ENCODE data around the gene EDRF1. TPM values are rescaled to one million over a fixed set of nuclear protein-coding genes. Genes with fewer than 3 reads are reported as not detected.

The EDRF1 gene
- total and polyA plus RNA-seq, 2 of the 13 experiments (the other 11 are each of a cell fraction or from before 2014, with no cell fraction given), result 16.9 to 26.7 TPM

- TF ChIP-seq, protein P1, sequence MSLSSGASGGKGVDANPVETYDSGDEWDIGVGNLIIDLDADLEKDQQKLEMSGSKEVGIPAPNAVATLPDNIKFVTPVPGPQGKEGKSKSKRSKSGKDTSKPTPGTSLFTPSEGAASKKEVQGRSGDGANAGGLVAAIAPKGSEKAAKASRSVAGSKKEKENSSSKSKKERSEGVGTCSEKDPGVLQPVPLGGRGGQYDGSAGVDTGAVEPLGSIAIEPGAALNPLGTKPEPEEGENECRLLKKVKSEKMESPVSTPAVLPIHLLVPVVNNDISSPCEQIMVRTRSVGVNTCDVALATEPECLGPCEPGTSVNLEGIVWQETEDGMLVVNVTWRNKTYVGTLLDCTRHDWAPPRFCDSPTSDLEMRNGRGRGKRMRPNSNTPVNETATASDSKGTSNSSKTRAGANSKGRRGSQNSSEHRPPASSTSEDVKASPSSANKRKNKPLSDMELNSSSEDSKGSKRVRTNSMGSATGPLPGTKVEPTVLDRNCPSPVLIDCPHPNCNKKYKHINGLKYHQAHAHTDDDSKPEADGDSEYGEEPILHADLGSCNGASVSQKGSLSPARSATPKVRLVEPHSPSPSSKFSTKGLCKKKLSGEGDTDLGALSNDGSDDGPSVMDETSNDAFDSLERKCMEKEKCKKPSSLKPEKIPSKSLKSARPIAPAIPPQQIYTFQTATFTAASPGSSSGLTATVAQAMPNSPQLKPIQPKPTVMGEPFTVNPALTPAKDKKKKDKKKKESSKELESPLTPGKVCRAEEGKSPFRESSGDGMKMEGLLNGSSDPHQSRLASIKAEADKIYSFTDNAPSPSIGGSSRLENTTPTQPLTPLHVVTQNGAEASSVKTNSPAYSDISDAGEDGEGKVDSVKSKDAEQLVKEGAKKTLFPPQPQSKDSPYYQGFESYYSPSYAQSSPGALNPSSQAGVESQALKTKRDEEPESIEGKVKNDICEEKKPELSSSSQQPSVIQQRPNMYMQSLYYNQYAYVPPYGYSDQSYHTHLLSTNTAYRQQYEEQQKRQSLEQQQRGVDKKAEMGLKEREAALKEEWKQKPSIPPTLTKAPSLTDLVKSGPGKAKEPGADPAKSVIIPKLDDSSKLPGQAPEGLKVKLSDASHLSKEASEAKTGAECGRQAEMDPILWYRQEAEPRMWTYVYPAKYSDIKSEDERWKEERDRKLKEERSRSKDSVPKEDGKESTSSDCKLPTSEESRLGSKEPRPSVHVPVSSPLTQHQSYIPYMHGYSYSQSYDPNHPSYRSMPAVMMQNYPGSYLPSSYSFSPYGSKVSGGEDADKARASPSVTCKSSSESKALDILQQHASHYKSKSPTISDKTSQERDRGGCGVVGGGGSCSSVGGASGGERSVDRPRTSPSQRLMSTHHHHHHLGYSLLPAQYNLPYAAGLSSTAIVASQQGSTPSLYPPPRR (CRISPR knock-in tag; IDR thresholded peaks at IDR 0.05; ENCODE audit: borderline replicate concordance), result no peak
- no peak for TF ChIP-seq FOSL1 (CRISPR knock-in tag; IDR thresholded peaks at IDR 0.05; ENCODE audit: borderline replicate concordance)
Measured at GRCh38 chr10:125722811-125723210, 3.3 kb downstream of the EDRF1 start (continued).

DNA sequence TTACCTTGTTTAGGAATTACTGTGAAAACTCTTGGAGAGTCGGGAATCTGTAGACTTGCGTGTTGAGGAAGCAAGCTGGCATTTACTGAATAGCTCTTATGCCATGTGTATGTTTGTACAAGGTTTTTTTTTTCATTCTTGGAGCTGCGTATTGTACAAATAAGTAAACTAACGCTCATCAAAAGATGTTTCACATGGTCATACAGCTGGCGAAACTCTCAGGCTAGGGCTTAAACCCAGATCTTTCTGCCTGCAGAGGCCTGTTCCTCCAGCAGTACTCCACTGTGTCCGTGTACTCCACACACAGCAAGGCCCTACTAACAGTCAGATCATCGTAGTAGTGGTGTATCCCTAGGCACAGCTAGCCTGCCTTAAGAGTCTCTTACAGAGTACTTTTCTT is 7.4 kb downstream of the EDRF1 start:
- in situ Hi-C loops (cut with HindIII; ENCODE audit: extremely low pct_ligation_motif_present, low pct_unique_long_range_greater_than_20kb) (no loop called here), intact Hi-C loops (cut with micrococcal nuclease; ENCODE audit: unreplicated experiment) (no loop called here)
- ChIA-PET CTCF (ENCODE audit: low intra/inter-chr PET ratio, low total read pairs) (no interaction called here), POLR2A (no interaction called here)
- Histone ChIP-seq H3K27me3 (ENCODE audit: control insufficient read depth in 1 of 2, insufficient read depth in 2 of 2, low read length in 2 of 2) (no peaks in the 10 kb centered on the region), H3K9me3 (ENCODE audit: low read length) (no peaks in the 10 kb centered on the region), H3K4me2 (ENCODE audit: low read depth, low read length) (no peak overlapping the region), H2AFZ (ENCODE audit: low read length) (no peak overlapping the region), H3K4me3 (replicated peaks in 1 of 3; ENCODE audit: insufficient read depth in 1 of 3, low read depth in 2 of 3, low read length in 3 of 3) (no peak overlapping the region), H3K4me1 (ENCODE audit: insufficient read depth, low read length) (peaks cover 5% of the 10 kb centered on the region), H3K27ac (ENCODE audit: extremely low read length, insufficient read depth, low read length) (no peak overlapping the region), H4K20me1 (ENCODE audit: insufficient read depth, low read length) (no peaks in the 10 kb centered on the region), H3K9ac (ENCODE audit: insufficient read depth, low read depth, low read length) (no peak overlapping the region), H3K79me2 (ENCODE audit: insufficient read depth, low read length) (no peaks in the 10 kb centered on the region), H3K36me3 (replicated peaks in 1 of 2; ENCODE audit: control insufficient read depth in 1 of 2, insufficient read depth in 2 of 2, low read length in 2 of 2) (peaks cover 20 to 92% of the 10 kb centered on the region in 2 experiments)
- 98% methylated on average over 6 of the region's 7 CpGs for WGBS (ENCODE audit: low lambda C conversion rate)
- no peak for DNase-seq (ENCODE audit: low spot score)
- no peak for FAIRE-seq
- BruUV-seq (replicated peaks), result no TSS peak
- no peak for ATAC-seq
- TF ChIP-seq SNRNP70 (IDR thresholded peaks at IDR 0.05; ENCODE audit: low read depth, low read length) (no peak), ZNF549 (CRISPR knock-in tag; IDR thresholded peaks at IDR 0.05) (no peak), RFXAP (CRISPR knock-in tag; IDR thresholded peaks at IDR 0.05; ENCODE audit: borderline replicate concordance) (no peak), ZNF615 (CRISPR knock-in tag; IDR thresholded peaks at IDR 0.05; ENCODE audit: borderline replicate concordance) (no peak), ZNF335 (CRISPR knock-in tag; IDR thresholded peaks at IDR 0.05) (no peak), ZFP82 (CRISPR knock-in tag; IDR thresholded peaks at IDR 0.05; ENCODE audit: borderline replicate concordance) (no peak), ZBTB46 (CRISPR knock-in tag; IDR thresholded peaks at IDR 0.05; ENCODE audit: borderline replicate concordance) (no peak), ZKSCAN8 (CRISPR knock-in tag; IDR thresholded peaks at IDR 0.05; ENCODE audit: borderline replicate concordance) (no peak), MED13 (CRISPR knock-in tag; IDR thresholded peaks at IDR 0.05) (no peak), SOX5 (CRISPR knock-in tag; IDR thresholded peaks at IDR 0.05; ENCODE audit: borderline replicate concordance) (no peak), CBX1 (IDR thresholded peaks at IDR 0.05; ENCODE audit: low read depth) (no peak), NFRKB (IDR thresholded peaks at IDR 0.05) (no peak)
- TF ChIP-seq, protein P2, sequence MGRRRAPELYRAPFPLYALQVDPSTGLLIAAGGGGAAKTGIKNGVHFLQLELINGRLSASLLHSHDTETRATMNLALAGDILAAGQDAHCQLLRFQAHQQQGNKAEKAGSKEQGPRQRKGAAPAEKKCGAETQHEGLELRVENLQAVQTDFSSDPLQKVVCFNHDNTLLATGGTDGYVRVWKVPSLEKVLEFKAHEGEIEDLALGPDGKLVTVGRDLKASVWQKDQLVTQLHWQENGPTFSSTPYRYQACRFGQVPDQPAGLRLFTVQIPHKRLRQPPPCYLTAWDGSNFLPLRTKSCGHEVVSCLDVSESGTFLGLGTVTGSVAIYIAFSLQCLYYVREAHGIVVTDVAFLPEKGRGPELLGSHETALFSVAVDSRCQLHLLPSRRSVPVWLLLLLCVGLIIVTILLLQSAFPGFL (CRISPR knock-in tag; IDR thresholded peaks at IDR 0.05), result no peak

All from HepG2 (cell line).